22Rv1 (cell line): Measurements from ENCODE around the gene CDH12.

Source experiments
- CTCF ChIP-seq: fragments of 450-650 bp; IDR thresholded peaks from 2 replicates; pipeline ENCODE4 v1.5.1; 2017; ENCODE audit warnings: mild to moderate bottlenecking
- ZFX ChIP-seq: fragments of 450-650 bp; IDR thresholded peaks from 2 replicates; pipeline ENCODE4 v1.6.1; 2017; ENCODE audit warnings: antibody characterized with exemption, borderline replicate concordance

GRCh38 chr5:21823588-21823987 lies 1029.6 kb downstream of the CDH12 start:
- TF ChIP-seq CTCF = no peak
- no peak for TF ChIP-seq ZFX
